Upper lobe of left lung (tissue), 6 donors: ENCODE measurements around the gene LY6G6F. TPM values are rescaled to one million over a fixed set of nuclear protein-coding genes. Genes with fewer than 3 reads are reported as not detected.

Experiments
- ATAC-seq, 2 donors: fragments of 200-7000 bp; cut with Tn5 transposase; one replicate each; pipeline ENCODE4 v1.9.1; 2022; ENCODE audit warnings: mild to moderate bottlenecking in 2 of 2, moderate library complexity in 2 of 2; ENCODE audit not compliant: low FRiP score in 2 of 2
- DNase-seq, 2 donors: peaks; one replicate each; pipeline ENCODE4 v3.0.0-alpha.2; 2019 to 2020
- H3K27ac ChIP-seq, 4 donors: fragments of 200-600 bp; sonication (generic); one replicate each; pipeline ENCODE4 v1.5.1; 2016 to 2019
- H3K27me3 ChIP-seq, 4 donors: fragments of 200-600 bp; sonication (generic); one replicate each; pipeline ENCODE4 v1.5.1; 2017 to 2019
- H3K36me3 ChIP-seq, 4 donors: fragments of 200-600 bp; sonication (generic); one replicate each; pipeline ENCODE4 v1.5.1; 2016 to 2019
- H3K4me1 ChIP-seq, 4 donors: fragments of 200-600 bp; sonication (generic); one replicate each; pipeline ENCODE4 v1.5.1; 2018 to 2019
- H3K4me3 ChIP-seq, 4 donors: fragments of 200-600 bp; sonication (generic); one replicate each; pipeline ENCODE4 v1.5.1; 2017 to 2019; ENCODE audit warnings: mild to moderate bottlenecking in 2 of 4, moderate library complexity in 1 of 4
- H3K9me3 ChIP-seq, 4 donors: fragments of 200-600 bp; sonication (generic); one replicate each; pipeline ENCODE4 v1.5.1; 2018 to 2019
- EP300 ChIP-seq, 4 donors: sonication (generic); formaldehyde crosslinking; IDR thresholded peaks; one replicate each; pipeline ENCODE4 v1.5.1; 2017; ENCODE audit warnings: antibody characterized with exemption in 4 of 4, control low read depth in 2 of 4
- POLR2A ChIP-seq, 4 donors: fragments of 450-650 bp; IDR thresholded peaks; one replicate each; pipeline ENCODE4 v1.5.1; 2016 to 2017; ENCODE audit warnings: antibody characterized with exemption in 4 of 4, mild to moderate bottlenecking in 2 of 4
- POLR2AphosphoS5 ChIP-seq, 2 donors: sonication (generic); formaldehyde crosslinking; IDR thresholded peaks; one replicate each; pipeline ENCODE4 v1.5.1; 2017; ENCODE audit warnings: antibody characterized with exemption in 2 of 2
- WGBS, 2 donors: methylation state at CpG; one replicate each; pipeline ENCODE4 v1.1.5; 2017 to 2018; 5-methylcytosine and 5-hydroxymethylcytosine counted together
- total RNA-seq, 6 donors: library from RNA; depleted of rRNA in 4 of 6; stranded (reverse); fragments of >200 nt in 4 of 6; gene quantifications; one replicate each; pipeline versions ENCODE4 v1.1.0 to v1.2.1, GENCODE V29; 2016 to 2021
- TF ChIP-seq, protein P1 (sequence below), 6 experiments: fragments of 450-650 bp in 4 of 6; fragments of 200-600 bp in 2 of 6; sonication (generic) in 2 of 6; IDR thresholded peaks; one replicate each; pipeline ENCODE4 v1.5.1; 2016 to 2019; ENCODE audit warnings: antibody characterized with exemption in 6 of 6
- donor health status: DM: no; HTN: no; CAD: no; lungs with moderate emphysema.
- donor health status: DM: no; HTN: yes; CAD: no; lungs with severe emphysema.

LY6G6F gene
- total RNA-seq, 6 donors from 2014 or later, result 0.63 to 9.4 (median 1.7) TPM

DNA sequence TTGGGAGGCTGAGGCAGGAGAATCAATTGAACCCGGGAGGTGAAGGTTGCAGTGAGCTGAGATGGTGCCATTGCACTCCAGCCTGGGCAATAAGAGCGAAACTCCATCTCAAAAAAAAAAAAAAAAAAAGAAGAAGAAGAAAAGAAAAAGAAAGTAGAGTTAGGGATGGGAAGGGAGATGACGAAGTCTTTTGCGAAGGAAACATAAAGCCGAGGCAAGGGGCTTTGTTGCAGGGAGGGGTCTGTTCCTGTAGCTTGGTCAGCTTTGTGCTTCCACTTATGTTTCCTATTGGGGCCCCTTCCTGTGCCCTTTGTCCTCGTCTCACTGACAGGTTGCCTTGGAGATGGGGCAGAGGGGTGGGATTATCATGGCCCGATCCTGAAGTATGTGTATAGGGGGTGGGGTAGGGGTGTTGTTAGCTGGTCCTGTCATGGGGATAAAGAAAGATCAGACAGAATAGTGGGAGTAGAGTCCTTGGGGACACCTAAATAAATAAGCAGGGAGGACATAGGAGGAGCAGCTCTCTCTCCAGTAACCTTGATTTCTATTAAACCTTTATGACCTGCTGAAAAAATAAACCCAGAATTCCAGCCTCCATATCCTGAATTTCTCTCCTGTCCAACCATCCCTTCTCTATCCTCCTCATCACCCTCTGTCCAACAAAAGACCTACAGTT is 30.8 kb downstream of the LY6G6F start:
- H3K4me1 ChIP-seq, result peaks cover 54 to 70% (median 59%) of the 10 kb centered on the region in 4 donors
- ATAC-seq, result no peak
- TF ChIP-seq POLR2AphosphoS5 (IDR thresholded peaks at IDR 0.05), result no peak
- no peaks in the 10 kb centered on the region for H3K27me3 ChIP-seq
- peaks cover 9 to 19% (median 18%) of the 10 kb centered on the region in 4 donors for H3K36me3 ChIP-seq
- peak overlapping the region in 2 of 4 donors; percentile 68 to 93 for H3K4me3 ChIP-seq
- H3K9me3 ChIP-seq, result no peaks in the 10 kb centered on the region
- DNase-seq, result peak in 1 of 2 donors; percentile 38
- WGBS, 2 donors, result 31 to 34% methylated on average over 7 of the region's 7 CpGs
- peak overlapping the region; percentile 90 to 99 (median 98) for H3K27ac ChIP-seq

- 8 to 11% methylated on average over 6 of the region's 6 CpGs for WGBS, 2 donors
- peak overlapping the region; percentile 90 to 99 (median 98) for H3K27ac ChIP-seq
- H3K4me3 ChIP-seq, result peak overlapping the region in 1 of 4 donors; percentile 12
- H3K36me3 ChIP-seq, result peaks cover 3 to 11% (median 9%) of the 10 kb centered on the region in 4 donors
- ATAC-seq, result peak in 1 of 2 donors; percentile 43
- no peaks in the 10 kb centered on the region for H3K27me3 ChIP-seq
- TF ChIP-seq POLR2AphosphoS5 (IDR thresholded peaks at IDR 0.05) (peak; percentile 65 to 79), EP300 (IDR thresholded peaks at IDR 0.05) (no peak), POLR2A (IDR thresholded peaks at IDR 0.05) (peak in 1 of 4 donors; percentile 54)
- TF ChIP-seq, protein P1, sequence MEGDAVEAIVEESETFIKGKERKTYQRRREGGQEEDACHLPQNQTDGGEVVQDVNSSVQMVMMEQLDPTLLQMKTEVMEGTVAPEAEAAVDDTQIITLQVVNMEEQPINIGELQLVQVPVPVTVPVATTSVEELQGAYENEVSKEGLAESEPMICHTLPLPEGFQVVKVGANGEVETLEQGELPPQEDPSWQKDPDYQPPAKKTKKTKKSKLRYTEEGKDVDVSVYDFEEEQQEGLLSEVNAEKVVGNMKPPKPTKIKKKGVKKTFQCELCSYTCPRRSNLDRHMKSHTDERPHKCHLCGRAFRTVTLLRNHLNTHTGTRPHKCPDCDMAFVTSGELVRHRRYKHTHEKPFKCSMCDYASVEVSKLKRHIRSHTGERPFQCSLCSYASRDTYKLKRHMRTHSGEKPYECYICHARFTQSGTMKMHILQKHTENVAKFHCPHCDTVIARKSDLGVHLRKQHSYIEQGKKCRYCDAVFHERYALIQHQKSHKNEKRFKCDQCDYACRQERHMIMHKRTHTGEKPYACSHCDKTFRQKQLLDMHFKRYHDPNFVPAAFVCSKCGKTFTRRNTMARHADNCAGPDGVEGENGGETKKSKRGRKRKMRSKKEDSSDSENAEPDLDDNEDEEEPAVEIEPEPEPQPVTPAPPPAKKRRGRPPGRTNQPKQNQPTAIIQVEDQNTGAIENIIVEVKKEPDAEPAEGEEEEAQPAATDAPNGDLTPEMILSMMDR (IDR thresholded peaks at IDR 0.05), result peak in 4 of 6 experiments; percentile 12 to 49 (median 30)
- peaks cover 48 to 61% (median 55%) of the 10 kb centered on the region in 4 donors for H3K4me1 ChIP-seq
- no peaks in the 10 kb centered on the region for H3K9me3 ChIP-seq
- peak in 1 of 2 donors; percentile 87 for DNase-seq
These were observed 31.6 kb downstream of the LY6G6F start for GRCh38 chr6:31737991-31738979.

GRCh38 chr6:31739639-31740396 is 33.2 kb downstream of the LY6G6F start, which contains the start of gene MSH5:
Gene MSH5, plus strand, starts transcription at chr6:31740005. Its CDS starts 462 bp downstream, at chr6:31740467.
- Histone ChIP-seq H3K27ac (peak within 1 kb of the TSS; percentile 82 to 99 (median 94)), H3K4me1 (peaks cover 36 to 46% (median 40%) of the 10 kb centered on the region in 4 donors), H3K36me3 (no peaks in the 10 kb centered on the region), H3K27me3 (no peaks in the 10 kb centered on the region), H3K9me3 (no peaks in the 10 kb centered on the region), H3K4me3 (peak within 1 kb of the TSS; percentile 77 to 95 (median 80))
- DNase-seq (peak; percentile 99 to 100), ATAC-seq (peak; percentile 95)
- TF ChIP-seq POLR2AphosphoS5 (IDR thresholded peaks at IDR 0.05) (peak; percentile 71 to 79), POLR2A (IDR thresholded peaks at IDR 0.05) (peak in 2 of 4 donors; percentile 36 to 81)
- TF ChIP-seq, protein P1 (IDR thresholded peaks at IDR 0.05), result no peak
- 0% methylated on average over 32 to 50 of the region's 58 CpGs for WGBS, 2 donors

- DNase-seq (peak; percentile 52 to 82), ATAC-seq (peak; percentile 14 to 16)
- 16 to 19% methylated on average over 29 of the region's 29 CpGs for WGBS, 2 donors
- Histone ChIP-seq H3K27ac (peak overlapping the region; percentile 68 to 99 (median 78)), H3K4me1 (peaks cover 36 to 40% (median 39%) of the 10 kb centered on the region in 4 donors), H3K4me3 (peak overlapping the region; percentile 77 to 95 (median 80)), H3K36me3 (no peaks in the 10 kb centered on the region), H3K27me3 (no peaks in the 10 kb centered on the region), H3K9me3 (no peaks in the 10 kb centered on the region)
- TF ChIP-seq, protein P1 (IDR thresholded peaks at IDR 0.05), result no peak
- no peak for TF ChIP-seq EP300 (IDR thresholded peaks at IDR 0.05)
- no peak for TF ChIP-seq POLR2A (IDR thresholded peaks at IDR 0.05)
- no peak for TF ChIP-seq POLR2AphosphoS5 (IDR thresholded peaks at IDR 0.05)
These were observed 33.9 kb downstream of the LY6G6F start for GRCh38 chr6:31740397-31741223.
